GM12892 (cell line): ENCODE results near the gene TFF3.

ENCODE experiments used
- POLR2A ChIP-seq: IDR thresholded peaks from 2 replicates; pipeline ENCODE4 v1.6.1; 2011; ENCODE audit warnings: low read depth, low read length, control low read depth
- POLR2AphosphoS5 ChIP-seq: IDR thresholded peaks from 2 replicates; pipeline ENCODE4 v1.6.1; 2011; ENCODE audit warnings: low read depth, low read length, control low read depth

- TF ChIP-seq POLR2AphosphoS5 (no peak), POLR2A (no peak)
Observed at GRCh38 chr21:42330380-42331371, 15.5 kb upstream of the TFF3 start.
